Muscle layer of colon (tissue), 2 donors: ENCODE measurements around the gene XPNPEP2.

Source experiments
- H3K27ac ChIP-seq: one replicate; pipeline ENCODE4 v1.7.0; 2013; ENCODE audit warnings: low read depth, mild to moderate bottlenecking, low read length, moderate library complexity
- H3K27me3 ChIP-seq, 2 donors: one replicate each; pipeline ENCODE4 v1.7.0; 2013; ENCODE audit warnings: low read length in 2 of 2, mild to moderate bottlenecking in 2 of 2; ENCODE audit not compliant: insufficient read depth in 2 of 2, control insufficient read depth in 1 of 2
- H3K36me3 ChIP-seq: one replicate; pipeline ENCODE4 v1.7.0; 2013; ENCODE audit warnings: mild to moderate bottlenecking, low read length; ENCODE audit not compliant: insufficient read depth
- H3K4me1 ChIP-seq: one replicate; pipeline ENCODE4 v1.7.0; 2013; ENCODE audit warnings: mild to moderate bottlenecking, low read length; ENCODE audit not compliant: insufficient read depth
- H3K4me3 ChIP-seq, 2 donors: one replicate each; pipeline ENCODE4 v1.7.0; 2013; ENCODE audit warnings: low read length in 2 of 2, low read depth in 1 of 2, mild to moderate bottlenecking in 1 of 2, moderate library complexity in 1 of 2
- H3K9ac ChIP-seq: one replicate; pipeline ENCODE4 v1.7.0; 2013; ENCODE audit warnings: low read length
- H3K9me3 ChIP-seq: one replicate; pipeline ENCODE4 v1.7.0; 2013; ENCODE audit warnings: mild to moderate bottlenecking, low read length
- donor health status: abdominal sarcoma.
- donor health status: Adenocarcinoma of cecum.

XPNPEP2 gene

GRCh38 chrX:129755779-129756650 is 17.2 kb downstream of the XPNPEP2 start:
- Histone ChIP-seq H3K36me3 (no peaks in the 10 kb centered on the region), H3K9ac (no peak overlapping the region), H3K27me3 (peaks cover 0 to 9% of the 10 kb centered on the region in 2 donors), H3K4me1 (peaks cover 10% of the 10 kb centered on the region), H3K9me3 (no peaks in the 10 kb centered on the region), H3K4me3 (no peak overlapping the region), H3K27ac (no peak overlapping the region)

GRCh38 chrX:129759576-129760061 is 20.8 kb downstream of the XPNPEP2 start:
- no peaks in the 10 kb centered on the region for H3K4me1 ChIP-seq
- H3K9me3 ChIP-seq = no peaks in the 10 kb centered on the region
- no peaks in the 10 kb centered on the region for H3K36me3 ChIP-seq
- no peak overlapping the region for H3K27ac ChIP-seq
- H3K9ac ChIP-seq = no peak overlapping the region
- H3K27me3 ChIP-seq = peaks cover 0 to 9% of the 10 kb centered on the region in 2 donors
- no peak overlapping the region for H3K4me3 ChIP-seq

DNA sequence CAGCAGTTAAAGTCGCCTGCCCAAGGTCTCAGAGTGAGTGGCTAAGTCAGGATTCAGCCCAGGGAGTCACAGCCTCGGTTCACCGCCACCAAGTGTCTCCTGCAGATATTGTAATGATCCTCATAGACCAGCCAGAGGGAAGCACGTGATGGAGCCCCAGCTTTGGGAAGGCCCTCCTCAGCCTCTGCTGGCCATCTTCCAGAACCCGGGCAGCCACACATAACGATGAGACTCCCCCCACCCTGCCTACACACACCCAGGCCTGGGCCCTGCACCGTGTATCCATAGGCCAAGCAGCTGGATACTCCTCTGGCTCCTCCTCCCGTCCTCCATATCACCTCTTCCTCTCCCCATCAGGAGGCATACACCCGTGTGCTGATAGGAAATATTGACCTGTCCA is 21.4 kb downstream of the XPNPEP2 start:
- no peak overlapping the region for H3K27ac ChIP-seq
- peaks cover 0 to 9% of the 10 kb centered on the region in 2 donors for H3K27me3 ChIP-seq
- no peaks in the 10 kb centered on the region for H3K4me1 ChIP-seq
- no peak overlapping the region for H3K4me3 ChIP-seq
- no peaks in the 10 kb centered on the region for H3K36me3 ChIP-seq
- no peak overlapping the region for H3K9ac ChIP-seq
- no peaks in the 10 kb centered on the region for H3K9me3 ChIP-seq

DNA sequence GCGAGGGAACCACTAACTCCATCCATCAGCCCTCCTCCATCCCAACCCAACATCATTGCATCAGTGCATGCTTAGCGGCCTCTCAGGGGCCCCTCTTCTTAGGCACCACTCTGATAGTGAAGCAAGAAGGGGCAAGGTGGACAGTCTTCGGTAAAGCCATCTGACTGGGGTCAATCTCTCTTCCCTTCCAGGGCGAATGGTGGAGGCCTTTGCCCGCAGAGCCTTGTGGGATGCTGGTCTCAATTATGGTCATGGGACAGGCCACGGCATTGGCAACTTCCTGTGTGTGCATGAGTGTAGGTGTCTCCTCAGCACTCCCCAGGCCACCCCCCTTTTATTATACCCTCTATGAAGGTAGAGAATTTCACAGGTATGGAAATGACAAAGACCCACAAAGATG is 22.2 kb downstream of the XPNPEP2 start:
- Histone ChIP-seq H3K4me1 (no peaks in the 10 kb centered on the region), H3K9me3 (no peaks in the 10 kb centered on the region), H3K36me3 (no peaks in the 10 kb centered on the region), H3K4me3 (no peak overlapping the region), H3K9ac (no peak overlapping the region), H3K27ac (no peak overlapping the region), H3K27me3 (peaks cover 0 to 4% of the 10 kb centered on the region in 2 donors)

DNA sequence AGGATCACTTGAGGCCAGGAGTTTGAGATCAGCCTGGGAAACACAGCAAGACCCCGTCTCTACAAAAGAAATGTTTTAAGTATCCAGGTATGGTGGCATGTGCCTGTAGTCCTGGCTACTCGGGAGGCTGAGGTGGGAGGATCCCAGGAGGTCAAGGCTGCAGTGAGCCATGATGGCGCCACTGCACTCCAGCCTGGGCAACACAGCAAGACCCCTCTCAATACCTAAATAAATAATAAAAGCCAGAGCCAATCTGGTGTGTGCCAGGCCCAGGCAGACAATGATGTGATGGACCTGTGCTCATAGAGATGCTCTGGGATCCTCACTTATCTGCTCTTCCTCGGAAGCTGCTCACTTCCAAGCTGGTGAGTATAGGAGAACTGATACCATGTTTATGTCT is 22.8 kb downstream of the XPNPEP2 start:
- Histone ChIP-seq H3K27ac (no peak overlapping the region), H3K4me1 (no peaks in the 10 kb centered on the region), H3K9ac (no peak overlapping the region), H3K27me3 (no peaks in the 10 kb centered on the region), H3K4me3 (no peak overlapping the region), H3K36me3 (no peaks in the 10 kb centered on the region), H3K9me3 (no peaks in the 10 kb centered on the region)

- Histone ChIP-seq H3K4me1 (no peaks in the 10 kb centered on the region), H3K36me3 (no peaks in the 10 kb centered on the region), H3K27ac (no peak overlapping the region), H3K27me3 (no peaks in the 10 kb centered on the region), H3K4me3 (no peak overlapping the region), H3K9ac (no peak overlapping the region), H3K9me3 (no peaks in the 10 kb centered on the region)
These were observed 23.7 kb downstream of the XPNPEP2 start for GRCh38 chrX:129762448-129762847.

DNA sequence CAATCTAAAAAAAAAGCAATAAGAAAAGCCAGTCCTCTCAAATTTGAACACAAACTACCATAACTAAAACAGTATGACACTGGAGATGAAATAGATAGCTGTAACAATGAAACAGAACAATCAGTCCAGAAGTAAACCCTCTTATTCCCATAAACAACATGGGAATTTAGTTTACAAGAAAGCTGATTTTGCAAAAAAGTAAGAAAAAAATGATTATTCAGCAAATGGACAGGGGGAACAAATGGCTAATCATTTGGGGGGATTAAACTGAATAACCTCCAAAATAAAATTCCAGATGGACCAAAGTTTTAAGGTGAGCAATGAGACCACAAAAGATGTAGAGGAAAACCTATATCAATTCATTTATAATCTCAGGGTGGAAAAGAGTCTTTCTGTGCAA is 24.9 kb downstream of the XPNPEP2 start:
- H3K9ac ChIP-seq = no peak overlapping the region
- no peaks in the 10 kb centered on the region for H3K4me1 ChIP-seq
- no peaks in the 10 kb centered on the region for H3K9me3 ChIP-seq
- no peak overlapping the region for H3K4me3 ChIP-seq
- H3K27me3 ChIP-seq = no peaks in the 10 kb centered on the region
- H3K27ac ChIP-seq = no peak overlapping the region
- no peaks in the 10 kb centered on the region for H3K36me3 ChIP-seq

DNA sequence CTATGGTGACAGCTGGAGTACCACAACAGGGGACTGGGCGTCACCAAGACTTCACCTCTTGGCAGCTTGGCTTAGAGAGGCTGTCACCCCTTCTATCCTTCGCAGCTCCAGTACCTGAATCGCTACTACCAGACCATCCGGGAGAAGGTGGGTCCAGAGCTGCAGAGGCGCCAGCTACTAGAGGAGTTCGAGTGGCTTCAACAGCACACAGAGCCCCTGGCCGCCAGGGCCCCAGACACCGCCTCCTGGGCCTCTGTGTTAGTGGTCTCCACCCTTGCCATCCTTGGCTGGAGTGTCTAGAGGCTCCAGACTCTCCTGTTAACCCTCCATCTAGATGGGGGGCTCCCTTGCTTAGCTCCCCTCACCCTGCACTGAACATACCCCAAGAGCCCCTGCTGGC is 29.4 kb downstream of the XPNPEP2 start:
- Histone ChIP-seq H3K27ac (no peak overlapping the region), H3K27me3 (no peaks in the 10 kb centered on the region)

DNA sequence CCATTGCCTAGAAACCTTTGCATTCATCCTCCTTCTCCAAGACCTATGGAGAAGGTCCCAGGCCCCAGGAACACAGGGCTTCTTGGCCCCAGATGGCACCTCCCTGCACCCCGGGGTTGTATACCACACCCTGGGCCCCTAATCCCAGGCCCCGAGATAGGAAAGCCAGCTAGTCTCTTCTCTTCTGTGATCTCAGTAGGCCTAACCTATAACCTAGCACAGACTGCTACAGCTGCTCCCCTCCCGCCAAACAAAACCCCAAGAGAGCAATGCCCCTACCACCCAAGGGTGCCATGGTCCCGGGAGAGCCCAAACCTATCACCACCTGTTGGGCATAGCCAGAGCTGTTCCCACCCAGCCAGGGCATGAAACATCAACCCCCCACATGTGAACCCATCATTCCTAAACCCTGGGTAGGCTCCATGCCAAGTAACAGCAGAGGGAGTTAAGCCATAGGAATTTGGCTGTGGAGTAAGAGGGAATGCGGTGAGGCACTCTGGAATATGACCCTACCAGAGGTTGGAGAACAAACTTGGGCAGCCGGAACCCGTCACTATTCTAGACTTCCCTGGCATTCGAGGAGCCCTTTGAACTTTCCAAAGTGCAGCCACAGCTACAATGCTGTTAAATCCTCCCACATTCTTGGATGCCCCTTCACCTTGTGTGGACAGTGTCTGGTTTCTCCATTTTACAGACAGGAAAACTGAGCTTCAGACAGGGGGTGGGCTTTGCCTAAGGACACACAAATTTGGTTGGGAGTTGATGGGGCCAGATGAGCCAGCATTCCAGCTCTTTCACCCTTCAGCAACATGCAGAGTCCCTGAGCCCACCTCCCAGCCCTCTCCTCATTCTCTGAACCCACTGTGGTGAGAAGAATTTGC is 30.0 kb downstream of the XPNPEP2 start:
- Histone ChIP-seq H3K4me1 (no peaks in the 10 kb centered on the region), H3K27ac (no peak overlapping the region), H3K9me3 (no peaks in the 10 kb centered on the region), H3K36me3 (no peaks in the 10 kb centered on the region), H3K9ac (no peak overlapping the region), H3K4me3 (no peak overlapping the region), H3K27me3 (no peaks in the 10 kb centered on the region)

More for the DNA sequence above, 29.4 kb downstream of the XPNPEP2 start:
- H3K4me3 ChIP-seq = no peak overlapping the region
- H3K36me3 ChIP-seq = no peaks in the 10 kb centered on the region
- no peaks in the 10 kb centered on the region for H3K9me3 ChIP-seq
- no peaks in the 10 kb centered on the region for H3K4me1 ChIP-seq
- no peak overlapping the region for H3K9ac ChIP-seq

- no peaks in the 10 kb centered on the region for H3K36me3 ChIP-seq
- H3K27me3 ChIP-seq = no peaks in the 10 kb centered on the region
- H3K9me3 ChIP-seq = no peaks in the 10 kb centered on the region
- no peaks in the 10 kb centered on the region for H3K4me1 ChIP-seq
- no peak overlapping the region for H3K27ac ChIP-seq
- H3K4me3 ChIP-seq = no peak overlapping the region
- no peak overlapping the region for H3K9ac ChIP-seq
These were observed 30.8 kb downstream of the XPNPEP2 start for GRCh38 chrX:129769467-129770154.
